Lung (tissue), 12 donors: ENCODE data around the gene RASAL2. TPM values are rescaled to one million over a fixed set of nuclear protein-coding genes. Genes with fewer than 3 reads are reported as not detected.

Experiments
- ATAC-seq: fragments of 200-7000 bp; cut with Tn5 transposase; one replicate; pipeline ENCODE4 v1.9.1; 2020; ENCODE audit warnings: moderate number of reproducible peaks; ENCODE audit not compliant: insufficient read depth, low FRiP score
- DNase-seq, 3 donors: peaks; one replicate each; pipeline ENCODE4 v3.0.0-alpha.2; 2013 to 2017
- H3K27ac ChIP-seq, 2 donors: one replicate each; pipeline ENCODE4 v1.5.1; 2013; ENCODE audit warnings: mild to moderate bottlenecking in 2 of 2, moderate library complexity in 2 of 2, control low read depth in 1 of 2, inconsistent platforms in 1 of 2, low read depth in 1 of 2, low read length in 1 of 2
- H3K27me3 ChIP-seq, 3 donors: one replicate each; pipeline ENCODE4 v1.5.1; 2013; ENCODE audit warnings: low read length in 2 of 3; ENCODE audit not compliant: control insufficient read depth in 3 of 3, insufficient read depth in 3 of 3
- H3K36me3 ChIP-seq, 4 donors: one replicate each; pipeline ENCODE4 v1.5.1; 2013; ENCODE audit warnings: low read length in 4 of 4, mild to moderate bottlenecking in 1 of 4, moderate library complexity in 1 of 4; ENCODE audit not compliant: control insufficient read depth in 4 of 4, insufficient read depth in 4 of 4
- H3K4me1 ChIP-seq, 5 donors: one replicate each; pipeline ENCODE4 v1.5.1; 2013; ENCODE audit warnings: low read length in 5 of 5, mild to moderate bottlenecking in 2 of 5, moderate library complexity in 1 of 5; ENCODE audit not compliant: control insufficient read depth in 5 of 5, insufficient read depth in 5 of 5
- H3K4me3 ChIP-seq: one replicate; pipeline ENCODE4 v1.5.1; 2013; ENCODE audit warnings: mild to moderate bottlenecking, control low read depth, moderate library complexity
- H3K9ac ChIP-seq, 2 donors: one replicate each; pipeline ENCODE4 v1.5.1; 2013; ENCODE audit warnings: low read length in 2 of 2, control low read depth in 1 of 2; ENCODE audit not compliant: insufficient read depth in 1 of 2
- H3K9me3 ChIP-seq, 4 donors: one replicate each; pipeline ENCODE4 v1.5.1; 2013; ENCODE audit warnings: low read length in 3 of 4, mild to moderate bottlenecking in 1 of 4, moderate library complexity in 1 of 4; ENCODE audit not compliant: control insufficient read depth in 4 of 4, insufficient read depth in 3 of 4
- WGBS, 2 donors: extraction: QIAGEN DNeasy Blood & Tissue Kit; methylation state at CpG; one replicate each; pipeline ENCODE4 v1.1.7; 2013; 5-methylcytosine and 5-hydroxymethylcytosine counted together
- polyA plus RNA-seq, 2 donors: library from polyadenylated mRNA; stranded (reverse); fragments of 200-250 nt; gene quantifications; one replicate each; pipeline ENCODE4 v1.2.1, GENCODE V29; 2013
- total RNA-seq, 2 donors: library from RNA; depleted of rRNA in 1 of 2; stranded (reverse); fragments of >200 nt in 1 of 2; gene quantifications; one replicate each; pipeline ENCODE4 v1.2.1, GENCODE V29; 2014 to 2021
- TF ChIP-seq, protein P1 (sequence below): IDR thresholded peaks from 2 replicates; pipeline ENCODE4 v1.5.1; 2012; ENCODE audit warnings: mild to moderate bottlenecking; ENCODE audit errors: control extremely low read depth, extremely low read depth
- donor health status: control.
- donor health status: control.
- donor health status: Bipolar disorder and iron deficiency.
- donor health status: healthy.
- donor health status: DM: yes; HTN: yes; CAD: no.

The RASAL2 gene
- total and polyA plus RNA-seq, 4 donors, result 4.9 to 34.8 (median 15.8) TPM

DNA sequence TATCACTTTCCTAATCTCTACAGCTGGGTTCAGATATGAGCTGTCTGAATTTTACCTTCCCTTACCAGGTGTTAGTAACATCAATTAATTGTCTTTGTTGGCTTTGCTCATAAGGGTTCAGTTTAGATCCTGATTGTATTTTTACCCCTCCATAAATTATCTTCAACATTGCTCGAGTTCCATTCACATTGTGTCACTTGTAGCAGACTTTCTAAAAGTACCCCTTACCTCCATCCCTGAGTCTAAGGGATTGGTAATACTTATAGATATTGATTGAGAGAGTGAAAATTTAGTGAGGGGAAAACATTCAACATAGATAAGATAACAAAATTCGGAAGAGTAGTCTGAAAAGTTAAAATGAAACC lies 7.3 kb downstream of the RASAL2 start:
- WGBS, 2 donors, result 55 to 83% methylated on average over 2 of the region's 2 CpGs
- no peak for DNase-seq
- no peak for ATAC-seq
- Histone ChIP-seq H3K9ac (no peak overlapping the region), H3K27ac (no peak overlapping the region), H3K27me3 (no peaks in the 10 kb centered on the region), H3K36me3 (no peaks in the 10 kb centered on the region), H3K4me3 (no peak overlapping the region), H3K4me1 (peaks cover 0 to 17% (median 4%) of the 10 kb centered on the region in 5 donors), H3K9me3 (no peaks in the 10 kb centered on the region)
- TF ChIP-seq, protein P1, sequence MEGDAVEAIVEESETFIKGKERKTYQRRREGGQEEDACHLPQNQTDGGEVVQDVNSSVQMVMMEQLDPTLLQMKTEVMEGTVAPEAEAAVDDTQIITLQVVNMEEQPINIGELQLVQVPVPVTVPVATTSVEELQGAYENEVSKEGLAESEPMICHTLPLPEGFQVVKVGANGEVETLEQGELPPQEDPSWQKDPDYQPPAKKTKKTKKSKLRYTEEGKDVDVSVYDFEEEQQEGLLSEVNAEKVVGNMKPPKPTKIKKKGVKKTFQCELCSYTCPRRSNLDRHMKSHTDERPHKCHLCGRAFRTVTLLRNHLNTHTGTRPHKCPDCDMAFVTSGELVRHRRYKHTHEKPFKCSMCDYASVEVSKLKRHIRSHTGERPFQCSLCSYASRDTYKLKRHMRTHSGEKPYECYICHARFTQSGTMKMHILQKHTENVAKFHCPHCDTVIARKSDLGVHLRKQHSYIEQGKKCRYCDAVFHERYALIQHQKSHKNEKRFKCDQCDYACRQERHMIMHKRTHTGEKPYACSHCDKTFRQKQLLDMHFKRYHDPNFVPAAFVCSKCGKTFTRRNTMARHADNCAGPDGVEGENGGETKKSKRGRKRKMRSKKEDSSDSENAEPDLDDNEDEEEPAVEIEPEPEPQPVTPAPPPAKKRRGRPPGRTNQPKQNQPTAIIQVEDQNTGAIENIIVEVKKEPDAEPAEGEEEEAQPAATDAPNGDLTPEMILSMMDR, result no peak

DNA sequence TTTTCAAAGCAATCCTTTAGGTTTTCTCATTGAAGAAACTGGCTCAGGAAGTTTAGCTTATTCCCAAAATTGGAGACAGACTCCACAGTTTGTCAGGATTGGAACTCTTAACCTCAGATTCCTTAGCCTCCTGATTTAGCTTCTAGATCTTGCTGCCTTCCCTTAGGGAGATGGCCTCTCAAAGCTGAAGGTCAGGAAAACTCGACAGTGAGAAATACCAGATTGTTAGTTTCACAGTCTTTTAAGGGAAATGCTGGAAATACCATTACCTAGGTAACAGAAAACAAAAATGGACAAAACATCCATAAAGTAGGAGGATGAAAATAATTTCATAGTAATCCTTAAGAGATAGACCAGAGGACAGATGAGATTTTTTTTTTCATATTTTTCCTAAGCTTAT lies 7.8 kb downstream of the RASAL2 start:
- Histone ChIP-seq H3K27ac (peak overlapping the region in 1 of 2 donors; percentile 29), H3K4me1 (peaks cover 0 to 18% (median 4%) of the 10 kb centered on the region in 5 donors), H3K36me3 (no peaks in the 10 kb centered on the region), H3K9ac (no peak overlapping the region), H3K4me3 (no peak overlapping the region), H3K9me3 (no peaks in the 10 kb centered on the region), H3K27me3 (no peaks in the 10 kb centered on the region)
- ATAC-seq, result no peak
- TF ChIP-seq, protein P1, result no peak
- DNase-seq, result peak in 1 of 3 donors; percentile 29
- WGBS, 2 donors, result 40 to 64% methylated on average over 1 of the region's 1 CpG

GRCh38 chr1:178102218-178102617 lies 8.3 kb downstream of the RASAL2 start:
- ATAC-seq (no peak), DNase-seq (no peak)
- no peak overlapping the region for H3K27ac ChIP-seq
- no peak overlapping the region for H3K4me3 ChIP-seq
- peaks cover 0 to 16% (median 4%) of the 10 kb centered on the region in 5 donors for H3K4me1 ChIP-seq
- H3K27me3 ChIP-seq, result no peaks in the 10 kb centered on the region
- H3K36me3 ChIP-seq, result no peaks in the 10 kb centered on the region
- H3K9ac ChIP-seq, result no peak overlapping the region
- H3K9me3 ChIP-seq, result no peaks in the 10 kb centered on the region
- 74 to 83% methylated on average over 4 of the region's 4 CpGs for WGBS, 2 donors
- TF ChIP-seq, protein P1, result no peak

DNA sequence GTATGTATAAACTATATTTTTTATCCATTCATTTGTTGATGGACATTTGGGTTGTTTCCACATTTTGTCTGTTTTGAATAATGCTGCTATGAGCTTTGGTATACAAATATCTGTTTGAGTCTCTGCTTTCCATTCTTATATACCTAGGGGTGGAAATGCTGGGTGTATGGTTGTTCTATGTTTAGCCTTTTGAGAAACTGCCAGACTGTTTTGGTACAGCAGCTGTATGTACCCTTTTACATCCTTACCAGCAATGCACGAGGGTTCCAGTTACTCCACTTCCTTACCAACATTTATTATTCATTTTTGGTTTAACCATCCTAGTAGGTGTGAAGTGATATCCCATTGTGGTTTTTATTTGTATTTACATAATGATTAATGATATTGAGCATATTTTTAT lies 13.9 kb downstream of the RASAL2 start:
- no peaks in the 10 kb centered on the region for H3K36me3 ChIP-seq
- no peaks in the 10 kb centered on the region for H3K9me3 ChIP-seq
- ATAC-seq (no peak), DNase-seq (no peak)
- no peak overlapping the region for H3K9ac ChIP-seq
- H3K27me3 ChIP-seq, result no peaks in the 10 kb centered on the region
- peaks cover 0 to 10% (median 0%) of the 10 kb centered on the region in 5 donors for H3K4me1 ChIP-seq
- H3K4me3 ChIP-seq, result no peak overlapping the region
- TF ChIP-seq, protein P1, result no peak
- WGBS, 2 donors, result 50 to 62% methylated on average over 1 of the region's 1 CpG
- H3K27ac ChIP-seq, result no peak overlapping the region
